Activated B cell treated with CpG ODN at 0.5 μM for 24 hours (primary cell): ENCODE measurements around the gene STARD13. TPM values are rescaled to one million over a fixed set of nuclear protein-coding genes. Genes with fewer than 3 reads are reported as not detected.

Source experiments
- ATAC-seq: fragments of 200-7000 bp; cut with Tn5 transposase; one replicate; pipeline ENCODE4 v1.10.0; 2021; ENCODE audit warnings: low read depth, mild to moderate bottlenecking, moderate library complexity
- CTCF ChIA-PET: fragments of 350-600 bp; sonication (Branson Sonifier 250); formaldehyde crosslinking; loops from one replicate; lab custom pipeline; 2021; ENCODE audit warnings: antibody characterized with exemption; lab: Charles Lee
- POLR2A ChIA-PET: fragments of 350-600 bp; sonication (Branson Sonifier 250); formaldehyde crosslinking; loops from one replicate; lab custom pipeline; 2021; ENCODE audit warnings: antibody characterized with exemption; lab: Charles Lee
- DNase-seq: peaks from one replicate; pipeline ENCODE4 v3.0.0; 2022
- H3K27ac Mint-ChIP-seq: one replicate; pipeline ENCODE4 v1.8.0; 2020; ENCODE audit warnings: mixed read lengths
- H3K27me3 Mint-ChIP-seq: one replicate; pipeline ENCODE4 v1.8.0; 2021; ENCODE audit warnings: mixed read lengths
- H3K36me3 Mint-ChIP-seq: one replicate; pipeline ENCODE4 v1.8.0; 2021; ENCODE audit warnings: low read depth, mixed read lengths
- H3K4me1 Mint-ChIP-seq: one replicate; pipeline ENCODE4 v1.8.0; 2021; ENCODE audit warnings: mixed read lengths
- H3K4me3 Mint-ChIP-seq: one replicate; pipeline ENCODE4 v1.8.0; 2020; ENCODE audit warnings: mild to moderate bottlenecking, mixed read lengths
- H3K9me3 Mint-ChIP-seq: one replicate; pipeline ENCODE4 v1.8.0; 2020; ENCODE audit warnings: mixed read lengths
- CTCF ChIP-seq: fragments of 200-600 bp; IDR thresholded peaks from one replicate; pipeline ENCODE4 v1.8.0; 2022; ENCODE audit warnings: antibody characterized with exemption, mild to moderate bottlenecking
- intact Hi-C: fragments of 100-400 bp; cut with micrococcal nuclease; formaldehyde crosslinking; loops from one replicate; pipeline ENCODE4 v1.15.1; 2024
- total RNA-seq: library from RNA; stranded (reverse); gene quantifications from 2 replicates; pipeline ENCODE4 v1.2.3, GENCODE V29; 2022

Gene STARD13
- total RNA-seq, 1 donor from 2014 or later = 0.13 TPM

GRCh38 chr13:33224191-33224590 is 61.4 kb downstream of the STARD13 start:
- POLR2A ChIA-PET = no interaction called here
- Mint-ChIP-seq H3K27me3 (peaks cover 4% of the 10 kb centered on the region), H3K27ac (no peak overlapping the region), H3K4me3 (no peak overlapping the region), H3K4me1 (peaks cover 2% of the 10 kb centered on the region), H3K36me3 (no peaks in the 10 kb centered on the region), H3K9me3 (peaks cover 4% of the 10 kb centered on the region)
- no peak for DNase-seq
- CTCF ChIA-PET = no interaction called here
- no peak for ATAC-seq
- TF ChIP-seq CTCF = no peak
- intact Hi-C loops = no loop called here

GRCh38 chr13:33219926-33220325 is 65.6 kb downstream of the STARD13 start:
- ChIA-PET POLR2A (no interaction called here), CTCF (interaction anchor here (0.5 kb wide), 1 partner anchor 400 kb away, joined by 3 read pairs; no protein-coding TSS in a partner anchor)
- peaks cover 4% of the 10 kb centered on the region for H3K9me3 Mint-ChIP-seq
- DNase-seq = no peak
- H3K36me3 Mint-ChIP-seq = no peaks in the 10 kb centered on the region
- H3K4me1 Mint-ChIP-seq = no peaks in the 10 kb centered on the region
- no peak overlapping the region for H3K4me3 Mint-ChIP-seq
- TF ChIP-seq CTCF = no peak
- intact Hi-C loops = no loop called here
- H3K27ac Mint-ChIP-seq = no peak overlapping the region
- no peak for ATAC-seq
- H3K27me3 Mint-ChIP-seq = no peaks in the 10 kb centered on the region

- POLR2A ChIA-PET = no interaction called here
These were observed 67.1 kb downstream of the STARD13 start for GRCh38 chr13:33218426-33218825.

GRCh38 chr13:33218020-33218419 is 67.5 kb downstream of the STARD13 start:
- Mint-ChIP-seq H3K27ac (no peak overlapping the region), H3K4me1 (no peaks in the 10 kb centered on the region), H3K36me3 (no peaks in the 10 kb centered on the region), H3K4me3 (no peak overlapping the region), H3K9me3 (no peaks in the 10 kb centered on the region), H3K27me3 (no peaks in the 10 kb centered on the region)
- no peak for TF ChIP-seq CTCF
- POLR2A ChIA-PET = no interaction called here
- intact Hi-C loops = no loop called here
- DNase-seq (no peak), ATAC-seq (no peak)
- CTCF ChIA-PET = interaction anchor here (1.8 kb wide), 1 partner anchor 12 kb away, joined by 4 read pairs; no protein-coding TSS in a partner anchor

More at GRCh38 chr13:33218426-33218825, 67.1 kb downstream of the STARD13 start:
- no peaks in the 10 kb centered on the region for H3K36me3 Mint-ChIP-seq
- no peak overlapping the region for H3K27ac Mint-ChIP-seq
- TF ChIP-seq CTCF = no peak
- no peak overlapping the region for H3K4me3 Mint-ChIP-seq
- ATAC-seq (no peak), DNase-seq (no peak)
- intact Hi-C loops = no loop called here
- H3K27me3 Mint-ChIP-seq = no peaks in the 10 kb centered on the region
- CTCF ChIA-PET = interaction anchor here (1.8 kb wide), 1 partner anchor 12 kb away, joined by 4 read pairs; no protein-coding TSS in a partner anchor
- H3K4me1 Mint-ChIP-seq = no peaks in the 10 kb centered on the region
- H3K9me3 Mint-ChIP-seq = no peaks in the 10 kb centered on the region

GRCh38 chr13:33217256-33217655 is 68.3 kb downstream of the STARD13 start:
- Mint-ChIP-seq H3K4me3 (no peak overlapping the region), H3K27ac (no peak overlapping the region), H3K27me3 (no peaks in the 10 kb centered on the region), H3K9me3 (no peaks in the 10 kb centered on the region), H3K4me1 (no peaks in the 10 kb centered on the region), H3K36me3 (no peaks in the 10 kb centered on the region)
- intact Hi-C loops = no loop called here
- ChIA-PET CTCF (interaction anchor here (1.8 kb wide), 1 partner anchor 13 kb away, joined by 4 read pairs; no protein-coding TSS in a partner anchor), POLR2A (no interaction called here)
- TF ChIP-seq CTCF = no peak
- DNase-seq (no peak), ATAC-seq (no peak)
